Neuron (in vitro differentiated cells): ENCODE results near the gene MANSC1.
"Not testable (repeated sequence)": the region's sequence is repeated elsewhere in the genome, so short reads cannot be mapped to it uniquely, and the experiment has no call there.

Source experiments
- H2AFZ ChIP-seq: one replicate; pipeline ENCODE4 v1.6.1; 2013; ENCODE audit warnings: low read depth, mild to moderate bottlenecking, inconsistent platforms, low read length, moderate library complexity
- H3K27me3 ChIP-seq: one replicate; pipeline ENCODE4 v1.6.1; 2013; ENCODE audit warnings: low read length; ENCODE audit not compliant: insufficient read depth
- H3K36me3 ChIP-seq: one replicate; pipeline ENCODE4 v1.6.1; 2013; ENCODE audit warnings: low read length; ENCODE audit not compliant: insufficient read depth
- H3K4me1 ChIP-seq: one replicate; pipeline ENCODE4 v1.6.1; 2013; ENCODE audit warnings: low read length; ENCODE audit not compliant: insufficient read depth
- H3K4me3 ChIP-seq: 2 replicates; pipeline ENCODE4 v1.5.1; 2013; ENCODE audit warnings: mild to moderate bottlenecking, low read length, moderate library complexity
- H3K9me3 ChIP-seq: one replicate; pipeline ENCODE4 v1.6.1; 2013; ENCODE audit warnings: low read length

The MANSC1 gene

GRCh38 chr12:12356896-12357718 is 7.1 kb upstream of the MANSC1 start, which contains the start of gene BORCS5:
Gene BORCS5 (plus strand): TSS chr12:12357078. CDS start chr12:12357452, 374 bp downstream.
- H3K4me1 ChIP-seq, result peaks cover 10% of the 10 kb centered on the region
- H3K36me3 ChIP-seq, result no peaks in the 10 kb centered on the region
- peak within 1 kb of the TSS; percentile 81 for H2AFZ ChIP-seq
- peak within 1 kb of the TSS; percentile 75 for H3K4me3 ChIP-seq
- no peaks in the 10 kb centered on the region for H3K27me3 ChIP-seq
- no peaks in the 10 kb centered on the region for H3K9me3 ChIP-seq

- peak overlapping the region; percentile 75 for H3K4me3 ChIP-seq
- H3K36me3 ChIP-seq, result no peaks in the 10 kb centered on the region
- H2AFZ ChIP-seq, result peak overlapping the region; percentile 81
- no peaks in the 10 kb centered on the region for H3K9me3 ChIP-seq
- H3K4me1 ChIP-seq, result peaks cover 10% of the 10 kb centered on the region
- no peaks in the 10 kb centered on the region for H3K27me3 ChIP-seq
These were observed 6.4 kb upstream of the MANSC1 start for GRCh38 chr12:12356467-12356895.

GRCh38 chr12:12353807-12354206 is 3.8 kb upstream of the MANSC1 start:
- H3K9me3 ChIP-seq, result no peaks in the 10 kb centered on the region
- no peak overlapping the region for H3K4me3 ChIP-seq
- no peaks in the 10 kb centered on the region for H3K27me3 ChIP-seq
- peaks cover 18% of the 10 kb centered on the region for H3K4me1 ChIP-seq
- no peaks in the 10 kb centered on the region for H3K36me3 ChIP-seq
- H2AFZ ChIP-seq, result no peak overlapping the region

GRCh38 chr12:12353276-12353675 is 3.2 kb upstream of the MANSC1 start:
- Histone ChIP-seq H3K4me3 (no peak overlapping the region), H3K4me1 (peaks cover 15% of the 10 kb centered on the region), H3K27me3 (no peaks in the 10 kb centered on the region), H3K9me3 (no peaks in the 10 kb centered on the region), H3K36me3 (no peaks in the 10 kb centered on the region), H2AFZ (no peak overlapping the region)

GRCh38 chr12:12351468-12352185 is 1.6 kb upstream of the MANSC1 start:
- H3K4me3 ChIP-seq, H3K36me3 ChIP-seq, H3K27me3 ChIP-seq, H3K9me3 ChIP-seq, H2AFZ ChIP-seq, H3K4me1 ChIP-seq: not testable (repeated sequence)

GRCh38 chr12:12350868-12351463 is 924 bp upstream of the MANSC1 start:
- Histone ChIP-seq H3K27me3 (no peaks in the 10 kb centered on the region), H2AFZ (no peak overlapping the region), H3K36me3 (no peaks in the 10 kb centered on the region), H3K4me1 (peaks cover 8% of the 10 kb centered on the region), H3K9me3 (no peaks in the 10 kb centered on the region), H3K4me3 (peak overlapping the region; percentile 83)

- H3K4me1 ChIP-seq, result no peaks in the 10 kb centered on the region
- H3K36me3 ChIP-seq, result peaks cover 4% of the 10 kb centered on the region
- no peak overlapping the region for H2AFZ ChIP-seq
- H3K9me3 ChIP-seq, result peaks cover 6% of the 10 kb centered on the region
- H3K4me3 ChIP-seq, result no peak overlapping the region
- H3K27me3 ChIP-seq, result no peaks in the 10 kb centered on the region
These were observed 11.4 kb downstream of the MANSC1 start for GRCh38 chr12:12338527-12339168.

- no peak overlapping the region for H3K4me3 ChIP-seq
- H3K27me3 ChIP-seq, result no peaks in the 10 kb centered on the region
- no peaks in the 10 kb centered on the region for H3K4me1 ChIP-seq
- H3K36me3 ChIP-seq, result no peaks in the 10 kb centered on the region
- peaks cover 3% of the 10 kb centered on the region for H3K9me3 ChIP-seq
- H2AFZ ChIP-seq, result no peak overlapping the region
These were observed 13.5 kb downstream of the MANSC1 start for GRCh38 chr12:12336511-12336910.

GRCh38 chr12:12336049-12336411 is 14.0 kb downstream of the MANSC1 start:
- Histone ChIP-seq H3K4me3 (no peak overlapping the region), H3K9me3 (no peaks in the 10 kb centered on the region), H2AFZ (no peak overlapping the region), H3K4me1 (no peaks in the 10 kb centered on the region), H3K36me3 (no peaks in the 10 kb centered on the region), H3K27me3 (no peaks in the 10 kb centered on the region)

- H3K4me1 ChIP-seq, result no peaks in the 10 kb centered on the region
- H3K36me3 ChIP-seq, result no peaks in the 10 kb centered on the region
- H2AFZ ChIP-seq, result no peak overlapping the region
- H3K9me3 ChIP-seq, result no peaks in the 10 kb centered on the region
- no peaks in the 10 kb centered on the region for H3K27me3 ChIP-seq
- H3K4me3 ChIP-seq, result no peak overlapping the region
These were observed 15.5 kb downstream of the MANSC1 start for GRCh38 chr12:12334367-12335040.

- no peak overlapping the region for H2AFZ ChIP-seq
- no peak overlapping the region for H3K4me3 ChIP-seq
- no peaks in the 10 kb centered on the region for H3K36me3 ChIP-seq
- no peaks in the 10 kb centered on the region for H3K4me1 ChIP-seq
- H3K9me3 ChIP-seq, result no peaks in the 10 kb centered on the region
- no peaks in the 10 kb centered on the region for H3K27me3 ChIP-seq
These were observed 16.4 kb downstream of the MANSC1 start for GRCh38 chr12:12333407-12334366.

- no peak overlapping the region for H2AFZ ChIP-seq
- H3K27me3 ChIP-seq, result no peaks in the 10 kb centered on the region
- no peaks in the 10 kb centered on the region for H3K4me1 ChIP-seq
- H3K4me3 ChIP-seq, result no peak overlapping the region
- no peaks in the 10 kb centered on the region for H3K9me3 ChIP-seq
- no peaks in the 10 kb centered on the region for H3K36me3 ChIP-seq
These were observed 18.1 kb downstream of the MANSC1 start for GRCh38 chr12:12331896-12332295.
